Measurements from ENCODE around the gene CA10. TPM values are rescaled to one million over a fixed set of nuclear protein-coding genes. Genes with fewer than 3 reads are reported as not detected.

CA10 gene
- total RNA-seq, 1 experiment from 2014 or later = 0.46 TPM

DNA sequence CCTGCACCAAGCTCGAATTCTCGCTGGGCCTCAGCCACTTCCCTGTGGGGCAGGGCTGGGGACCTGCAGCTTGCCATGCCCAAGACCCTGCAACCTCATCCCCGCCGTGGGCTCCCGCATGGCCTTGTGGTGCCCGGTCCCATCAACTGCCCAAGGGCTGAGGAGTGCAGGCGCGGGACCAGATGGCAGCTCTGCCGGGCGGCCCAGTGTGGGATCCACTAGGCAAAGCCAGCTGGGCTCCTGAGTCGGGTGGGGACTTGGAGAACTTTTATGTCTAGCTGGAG is 489.6 kb downstream of the CA10 start:
- Histone ChIP-seq H3K79me2 (ENCODE audit: insufficient read depth, low read length) (no peaks in the 10 kb centered on the region), H2BK5ac (ENCODE audit: insufficient read length, low read length) (no peak overlapping the region), H3K4me2 (ENCODE audit: insufficient read depth, insufficient read length, low read length) (no peak overlapping the region), H2AFZ (ENCODE audit: low read length) (no peak overlapping the region), H3K9me3 (ENCODE audit: control insufficient read depth, low read depth, low read length) (no peaks in the 10 kb centered on the region), H2BK120ac (ENCODE audit: low read depth, low read length, poor library complexity, severe bottlenecking) (no peak overlapping the region), H3K27me3 (ENCODE audit: insufficient read depth, low read length) (no peaks in the 10 kb centered on the region), H3T11ph (ENCODE audit: low read length) (no peak overlapping the region), H3K79me1 (ENCODE audit: insufficient read depth, low read depth, low read length, poor library complexity, severe bottlenecking) (no peaks in the 10 kb centered on the region), H3K4ac (ENCODE audit: low read depth, low read length) (no peak overlapping the region), H4K91ac (ENCODE audit: insufficient read length, low read depth, low read length) (no peak overlapping the region), H3K9ac (ENCODE audit: extremely low read depth, insufficient read length, low read length) (no peak overlapping the region), H3K14ac (ENCODE audit: insufficient read depth, low read length) (no peak overlapping the region), H2AK5ac (ENCODE audit: insufficient read length, low read length) (no peak overlapping the region), H3K27ac (ENCODE audit: insufficient read length, low read depth, low read length) (no peak overlapping the region), H2BK12ac (ENCODE audit: insufficient read length, low read depth, low read length) (no peak overlapping the region), H3K23ac (ENCODE audit: insufficient read length, low read depth, low read length) (no peak overlapping the region), H4K20me1 (ENCODE audit: control insufficient read depth, insufficient read depth, insufficient read length) (no peaks in the 10 kb centered on the region), H4K8ac (replicated peaks; ENCODE audit: insufficient read length, low read depth, low read length) (no peak overlapping the region), H4K5ac (ENCODE audit: insufficient read length, low read depth, low read length) (no peak overlapping the region), H3K23me2 (ENCODE audit: insufficient read length, low read depth, low read length, poor library complexity, severe bottlenecking) (no peaks in the 10 kb centered on the region), H3K4me1 (ENCODE audit: insufficient read depth, low read length) (no peaks in the 10 kb centered on the region), H3K56ac (ENCODE audit: insufficient read length, low read depth, low read length) (no peak overlapping the region), H3K18ac (ENCODE audit: insufficient read length, low read depth, low read length) (no peak overlapping the region), H2BK15ac (ENCODE audit: low read depth, low read length) (no peak overlapping the region), H2BK20ac (ENCODE audit: low read depth, low read length, poor library complexity, severe bottlenecking) (no peak overlapping the region)
- Mint-ChIP-seq H3K9me3 (peaks cover 24 to 30% of the 10 kb centered on the region in 2 experiments), H3K4me3 (no peak overlapping the region), H3K4me1 (no peaks in the 10 kb centered on the region), H3K36me3 (ENCODE audit: insufficient read depth in 1 of 3, low read depth in 3 of 3) (peaks cover 2 to 20% (median 4%) of the 10 kb centered on the region in 3 experiments; a peak in 6 of 7 replicates), H3K27ac (no peak overlapping the region), H3K27me3 (ENCODE audit: low read depth) (peaks cover 11% of the 10 kb centered on the region)
- no CpG with 5 or more reads among the region's 11 CpGs for WGBS (ENCODE audit: extremely low coverage, insufficient read length, low lambda C conversion rate)
- TF ChIP-seq CTCF (conservative IDR thresholded peaks at IDR 0.05) = no peak
- DNase-seq = no peak

Measured in H9 (cell line).